Esophagus mucosa (tissue), 1 donor: ENCODE measurements around the gene TES. TPM values are rescaled to one million over a fixed set of nuclear protein-coding genes. Genes with fewer than 3 reads are reported as not detected.
"Not testable (repeated sequence)": the region's sequence is repeated elsewhere in the genome, so short reads cannot be mapped to it uniquely, and the experiment has no call there.

ENCODE experiments used
- ATAC-seq: fragments of 200-7000 bp; cut with Tn5 transposase; one replicate; pipeline ENCODE4 v1.9.1; 2020
- total RNA-seq: library from RNA; stranded (reverse); gene quantifications from one replicate; pipeline ENCODE4 v1.2.4, GENCODE V29; 2023
- donor health status: DM: yes; HTN: yes; CAD: no.

Gene TES
- total RNA-seq, 1 donor from 2014 or later: 52.9 TPM

DNA sequence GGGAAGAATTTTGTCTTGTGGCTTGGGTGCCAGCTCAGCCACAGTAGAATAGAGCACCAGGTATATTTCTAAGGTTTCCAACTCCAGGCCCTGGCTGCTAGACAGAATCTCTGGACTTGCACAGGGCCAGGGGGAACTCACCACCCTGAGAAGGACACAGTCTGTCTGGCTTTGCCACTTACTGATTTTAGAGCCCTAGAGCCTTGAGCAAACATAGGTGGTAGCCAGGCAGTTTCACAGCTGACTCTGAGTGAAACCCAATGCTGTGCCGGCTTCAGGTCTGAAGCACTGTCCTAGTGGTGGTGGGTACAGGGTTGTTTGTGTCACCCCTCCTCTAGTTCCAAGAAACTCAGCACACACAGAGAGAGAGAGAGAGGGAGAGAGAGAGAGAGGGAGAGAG, 81.6 kb downstream of the TES start:
- no peak for ATAC-seq

DNA sequence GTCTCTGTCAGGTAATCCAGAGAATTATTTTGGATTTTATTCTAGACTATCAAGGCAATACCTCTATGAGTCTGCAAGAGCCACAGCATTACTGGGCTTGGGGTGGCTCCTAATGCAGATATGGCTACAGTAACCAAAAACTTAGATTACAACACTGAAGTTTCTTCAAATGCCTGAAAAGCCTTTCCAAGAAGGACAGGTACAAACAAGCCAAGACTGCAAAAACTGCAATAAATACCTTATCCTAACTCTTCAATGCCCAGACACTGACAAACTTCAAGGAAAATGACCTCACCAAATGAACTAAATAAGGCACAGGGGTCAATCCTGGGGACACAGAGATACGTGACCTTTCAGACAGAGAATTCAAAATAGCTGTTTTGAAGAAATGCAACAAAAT, 82.0 kb downstream of the TES start:
- no peak for ATAC-seq

DNA sequence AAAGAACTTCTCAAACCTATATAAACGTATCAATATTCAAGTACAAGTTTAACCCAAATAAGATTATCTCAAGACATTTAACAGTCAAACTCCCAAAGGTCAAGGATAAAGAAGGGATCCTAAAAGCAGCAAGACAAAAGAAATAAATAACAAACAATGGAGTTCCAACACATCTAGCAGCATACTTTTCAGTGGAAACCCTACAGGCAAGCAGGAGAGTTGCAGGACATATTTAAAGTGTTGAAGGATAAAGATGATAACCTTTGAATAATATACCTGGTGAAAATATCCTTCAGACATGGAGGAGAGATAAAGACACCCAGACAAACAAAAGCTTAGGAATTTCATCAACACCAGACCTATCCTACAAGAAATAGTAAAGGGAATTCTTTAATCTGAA, 82.8 kb downstream of the TES start:
- ATAC-seq: no peak

GRCh38 chr7:116293633-116294032, 83.3 kb downstream of the TES start:
- ATAC-seq: no peak

DNA sequence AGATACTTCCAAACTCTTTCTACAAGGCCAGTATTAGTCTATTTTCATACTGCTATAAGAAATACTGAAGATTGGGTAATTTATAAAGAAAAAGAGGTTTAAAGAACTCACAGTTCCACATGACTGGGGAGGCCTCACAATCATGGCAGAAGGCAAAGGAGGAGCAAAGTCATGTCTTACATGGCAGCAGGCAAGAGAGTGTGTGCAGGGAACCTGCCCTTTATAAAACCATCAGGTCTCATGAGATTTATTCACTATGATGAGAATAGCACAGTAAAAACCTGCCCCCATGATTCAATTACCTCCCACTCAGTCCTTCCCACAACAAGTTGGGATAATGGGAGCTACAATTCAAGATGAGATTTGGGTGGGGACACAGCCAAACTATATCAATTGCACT, 85.6 kb downstream of the TES start:
- ATAC-seq: not testable (repeated sequence)

- no peak for ATAC-seq
Observed at GRCh38 chr7:116298055-116298454, 87.7 kb downstream of the TES start.

- no peak for ATAC-seq
Observed at GRCh38 chr7:116298576-116298975, 88.2 kb downstream of the TES start.

DNA sequence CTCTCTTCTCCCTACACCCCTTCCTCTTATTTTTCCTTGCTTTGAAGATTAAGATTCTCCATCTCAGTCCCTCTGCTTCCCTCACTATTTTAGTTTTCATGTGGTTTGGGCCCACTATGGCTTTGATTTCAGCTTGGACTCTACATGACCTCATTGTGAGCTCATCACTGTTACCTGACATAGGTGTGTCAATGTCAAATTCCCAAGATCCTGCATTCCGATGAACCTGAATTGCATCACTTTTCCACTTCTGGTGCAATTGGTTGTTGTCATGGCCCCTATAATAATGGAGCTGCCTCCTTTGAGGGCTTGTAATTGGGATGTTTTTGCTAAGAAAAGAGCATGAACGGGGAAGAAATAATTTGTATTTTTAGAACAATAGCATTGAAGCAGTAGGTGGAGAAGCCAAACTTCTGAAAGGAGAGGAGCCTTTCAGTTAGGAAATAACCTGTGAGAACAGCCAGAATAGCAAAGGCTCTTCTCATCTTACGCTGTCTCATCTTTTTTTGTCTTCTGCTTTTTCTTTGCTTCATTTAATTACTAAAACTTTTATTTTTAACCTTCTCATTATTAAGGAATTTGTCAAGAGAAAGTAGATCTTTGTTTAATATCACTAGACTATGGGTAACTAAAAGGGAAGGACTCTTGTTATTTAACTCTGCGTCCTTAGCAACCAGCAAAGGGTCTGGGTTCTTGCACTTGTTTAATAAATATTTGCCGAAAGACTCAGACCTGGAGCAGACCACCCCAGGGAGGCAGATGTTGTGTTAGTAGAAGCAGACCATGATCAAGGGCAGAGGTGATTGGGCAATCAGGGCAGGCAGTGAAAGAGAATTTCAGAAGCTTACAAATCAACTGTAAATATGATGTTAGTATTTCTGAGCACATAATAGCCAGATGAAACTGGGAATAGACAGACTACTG, 95.4 kb downstream of the TES start:
- ATAC-seq: no peak

DNA sequence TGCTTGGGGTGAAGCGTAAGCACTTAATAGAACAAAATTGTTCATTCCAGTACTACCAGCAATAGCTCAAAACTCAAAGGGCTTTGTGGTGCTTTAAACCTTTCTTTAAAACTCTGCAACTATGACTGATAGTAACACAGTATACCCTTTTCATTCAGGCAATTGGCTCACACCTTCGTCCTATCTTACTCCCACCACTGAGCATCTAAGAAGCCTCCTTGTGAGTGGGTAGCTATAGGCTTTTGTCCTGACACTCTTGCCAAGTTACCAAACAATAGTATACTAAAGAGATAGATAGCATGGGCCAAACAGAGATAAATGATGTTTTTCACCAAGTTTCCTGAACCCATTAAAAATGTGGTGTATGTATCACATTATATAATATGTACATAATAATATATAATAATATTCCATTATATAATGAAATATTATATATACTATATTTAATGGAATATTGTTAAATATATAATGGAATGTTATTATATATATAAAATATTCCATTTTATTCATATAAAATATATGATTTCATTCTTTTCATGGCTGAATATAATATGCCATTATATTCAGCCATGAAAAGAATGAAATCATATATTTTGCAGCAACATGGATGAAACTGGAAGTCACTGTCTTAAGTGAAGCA, 96.2 kb downstream of the TES start:
- ATAC-seq: no peak

GRCh38 chr7:116307253-116307652, 96.9 kb downstream of the TES start:
- no peak for ATAC-seq

Other genes with a start within 250 kb of the TES start
- gene TFEC, start 179.8 kb upstream of the TES start, total RNA-seq: 0.56 TPM